MCF 10A (cell line): Measurements from ENCODE around the gene HMGB1. TPM values are rescaled to one million over a fixed set of nuclear protein-coding genes. Genes with fewer than 3 reads are reported as not detected.
"Not testable (repeated sequence)": the region's sequence is repeated elsewhere in the genome, so short reads cannot be mapped to it uniquely, and the experiment has no call there.

ENCODE experiments used
- BruUV-seq: library from RNA; stranded (reverse); fragments of 400-500 nt; replicated peaks from 2 replicates; lab custom pipeline; 2021; lab: Mats Ljungman, UMichigan
- CTCF ChIA-PET: fragments of 300-600 bp; sonication (Branson Sonifier 250); formaldehyde crosslinking; extraction: SDS; loops from one replicate; lab custom pipeline; 2021; ENCODE audit warnings: antibody characterized with exemption, inconsistent platforms; lab: Yijun Ruan, JAX
- POLR2A ChIA-PET: fragments of 300-600, 350-650 bp; sonication (Branson Sonifier 250); formaldehyde crosslinking; extraction: SDS; loops from one replicate; lab custom pipeline; 2020; ENCODE audit warnings: antibody characterized with exemption, inconsistent platforms; lab: Yijun Ruan, JAX
- DNase-seq: peaks from one replicate; pipeline ENCODE4 v3.0.0-alpha.2; 2018; ENCODE audit not compliant: unreplicated experiment
- H3K27ac Mint-ChIP-seq: one replicate; pipeline ENCODE4 v1.8.0; 2022; ENCODE audit warnings: mild to moderate bottlenecking, low read depth, mixed read lengths; ENCODE audit not compliant: unreplicated experiment
- H3K27me3 Mint-ChIP-seq: one replicate; pipeline ENCODE4 v1.8.0; 2022; ENCODE audit warnings: mixed read lengths; ENCODE audit not compliant: insufficient read depth, unreplicated experiment
- H3K36me3 Mint-ChIP-seq: one replicate; pipeline ENCODE4 v1.8.0; 2022; ENCODE audit warnings: mild to moderate bottlenecking, moderate library complexity, mixed read lengths; ENCODE audit not compliant: insufficient read depth, unreplicated experiment
- H3K4me1 Mint-ChIP-seq: one replicate; pipeline ENCODE4 v1.8.0; 2022; ENCODE audit warnings: mixed read lengths; ENCODE audit not compliant: insufficient read depth, unreplicated experiment
- H3K4me3 Mint-ChIP-seq: one replicate; pipeline ENCODE4 v1.8.0; 2022; ENCODE audit warnings: mild to moderate bottlenecking, moderate library complexity, mixed read lengths; ENCODE audit not compliant: unreplicated experiment
- H3K9me3 Mint-ChIP-seq: one replicate; pipeline ENCODE4 v1.8.0; 2022; ENCODE audit warnings: mixed read lengths; ENCODE audit not compliant: unreplicated experiment
- intact Hi-C: fragments of 100-400 bp; cut with micrococcal nuclease; formaldehyde crosslinking; loops from 2 replicates; pipeline ENCODE4 v1.14.1; 2022
- total RNA-seq: library from RNA; stranded (reverse); gene quantifications from 2 replicates; pipeline ENCODE4 v1.2.3, GENCODE V29; 2022
- TF ChIP-seq, protein P1 (sequence below): fragments of 200-600 bp; IDR thresholded peaks from one replicate; pipeline ENCODE4 v1.8.0; 2022; ENCODE audit warnings: antibody characterized with exemption, mild to moderate bottlenecking; ENCODE audit not compliant: unreplicated experiment

The HMGB1 gene
- total RNA-seq, 1 experiment from 2014 or later: 302 TPM

DNA sequence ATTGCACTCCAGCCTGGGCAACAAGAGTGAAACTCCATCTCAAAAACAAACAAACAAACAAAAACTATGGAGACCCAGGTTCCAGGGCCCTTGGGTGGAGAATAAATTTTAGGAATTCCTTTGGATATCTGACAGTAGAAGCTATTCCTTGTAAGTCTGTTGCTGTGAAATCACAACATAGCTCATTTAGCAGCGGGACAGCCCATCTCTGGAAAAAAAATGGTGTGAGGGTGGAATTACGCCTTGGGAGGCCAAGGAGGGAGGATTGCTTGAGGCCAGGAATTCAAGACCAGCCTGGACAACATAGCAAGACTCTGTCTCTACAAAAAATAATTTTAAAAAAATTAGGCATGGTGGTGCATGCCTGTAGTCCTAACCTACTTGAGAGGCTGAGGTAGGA is 15.7 kb downstream of the HMGB1 start:
- Mint-ChIP-seq H3K36me3 (no peaks in the 10 kb centered on the region), H3K4me3 (no peak overlapping the region), H3K27ac (no peak overlapping the region), H3K4me1 (no peaks in the 10 kb centered on the region), H3K9me3 (no peaks in the 10 kb centered on the region), H3K27me3 (no peaks in the 10 kb centered on the region)
- ChIA-PET CTCF (interaction anchor here (1.2 kb wide), 1 partner anchor 115 kb away, joined by 3 read pairs; no protein-coding TSS in a partner anchor), POLR2A (interaction anchor here (0.6 kb wide), 1 partner anchor 258 kb away, joined by 4 read pairs; no protein-coding TSS in a partner anchor)
- DNase-seq: no peak
- intact Hi-C loops: no loop called here
- no TSS peak for BruUV-seq
- TF ChIP-seq, protein P1, sequence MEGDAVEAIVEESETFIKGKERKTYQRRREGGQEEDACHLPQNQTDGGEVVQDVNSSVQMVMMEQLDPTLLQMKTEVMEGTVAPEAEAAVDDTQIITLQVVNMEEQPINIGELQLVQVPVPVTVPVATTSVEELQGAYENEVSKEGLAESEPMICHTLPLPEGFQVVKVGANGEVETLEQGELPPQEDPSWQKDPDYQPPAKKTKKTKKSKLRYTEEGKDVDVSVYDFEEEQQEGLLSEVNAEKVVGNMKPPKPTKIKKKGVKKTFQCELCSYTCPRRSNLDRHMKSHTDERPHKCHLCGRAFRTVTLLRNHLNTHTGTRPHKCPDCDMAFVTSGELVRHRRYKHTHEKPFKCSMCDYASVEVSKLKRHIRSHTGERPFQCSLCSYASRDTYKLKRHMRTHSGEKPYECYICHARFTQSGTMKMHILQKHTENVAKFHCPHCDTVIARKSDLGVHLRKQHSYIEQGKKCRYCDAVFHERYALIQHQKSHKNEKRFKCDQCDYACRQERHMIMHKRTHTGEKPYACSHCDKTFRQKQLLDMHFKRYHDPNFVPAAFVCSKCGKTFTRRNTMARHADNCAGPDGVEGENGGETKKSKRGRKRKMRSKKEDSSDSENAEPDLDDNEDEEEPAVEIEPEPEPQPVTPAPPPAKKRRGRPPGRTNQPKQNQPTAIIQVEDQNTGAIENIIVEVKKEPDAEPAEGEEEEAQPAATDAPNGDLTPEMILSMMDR: no peak

DNA sequence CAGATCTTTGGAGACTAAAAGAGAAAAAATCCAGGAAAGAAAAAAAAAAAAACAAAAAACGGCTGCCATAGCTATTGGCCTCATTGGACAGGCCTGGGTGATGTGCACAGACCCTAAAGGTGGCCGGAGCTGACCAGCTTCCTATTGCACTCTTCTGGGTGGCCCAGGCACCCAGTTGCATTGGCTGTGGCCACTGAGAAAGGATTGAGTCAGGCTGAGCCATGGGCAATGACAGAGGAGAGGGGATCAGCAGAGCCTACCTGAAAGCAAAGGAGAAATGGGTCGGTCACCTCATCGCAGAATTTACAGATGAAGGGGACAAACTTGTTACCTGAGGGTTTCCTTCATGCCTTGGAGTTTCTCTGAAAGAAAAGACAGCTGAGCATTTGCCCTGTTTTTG is 17.3 kb downstream of the HMGB1 start:
- Mint-ChIP-seq H3K36me3 (no peaks in the 10 kb centered on the region), H3K4me3 (no peak overlapping the region), H3K4me1 (no peaks in the 10 kb centered on the region), H3K27me3 (no peaks in the 10 kb centered on the region), H3K9me3 (no peaks in the 10 kb centered on the region), H3K27ac (no peak overlapping the region)
- no peak for DNase-seq
- CTCF ChIA-PET: interaction anchor here (0.6 kb wide), 1 partner anchor 168 kb away, joined by 4 read pairs; no protein-coding TSS in a partner anchor
- no TSS peak for BruUV-seq
- intact Hi-C loops: no loop called here
- POLR2A ChIA-PET: interaction anchor here (0.6 to 0.9 kb wide), 3 partner anchors 17 to 221 kb away, joined by 3 read pairs; no protein-coding TSS in a partner anchor
- TF ChIP-seq, protein P1: no peak

DNA sequence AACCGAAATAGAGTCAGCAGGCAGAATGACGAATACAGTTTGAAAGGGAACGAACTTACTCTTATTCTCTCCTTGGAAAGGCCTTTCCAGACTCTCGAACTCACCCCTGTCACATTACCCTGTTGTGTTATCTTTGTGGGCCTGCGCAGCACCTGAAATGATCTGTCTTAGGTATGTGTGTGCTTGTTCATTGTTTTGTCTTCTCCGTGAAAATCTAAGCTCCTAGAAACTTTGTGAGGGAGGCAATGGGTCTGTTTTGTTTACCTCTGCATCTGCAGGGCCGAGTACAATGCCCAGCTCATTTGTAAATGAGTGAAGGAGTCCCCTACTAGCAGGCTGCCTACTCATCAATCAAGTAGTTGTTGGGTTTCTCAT is 19.6 kb downstream of the HMGB1 start:
- DNase-seq: no peak
- ChIA-PET CTCF (interaction anchor here (0.6 kb wide), 1 partner anchor 60 kb away, joined by 6 read pairs; no protein-coding TSS in a partner anchor), POLR2A (no interaction called here)
- Mint-ChIP-seq H3K9me3 (no peaks in the 10 kb centered on the region), H3K27ac (no peak overlapping the region), H3K27me3 (no peaks in the 10 kb centered on the region), H3K4me3 (no peak overlapping the region), H3K4me1 (no peaks in the 10 kb centered on the region), H3K36me3 (no peaks in the 10 kb centered on the region)
- no TSS peak for BruUV-seq
- TF ChIP-seq, protein P1: no peak
- intact Hi-C loops: no loop called here

DNA sequence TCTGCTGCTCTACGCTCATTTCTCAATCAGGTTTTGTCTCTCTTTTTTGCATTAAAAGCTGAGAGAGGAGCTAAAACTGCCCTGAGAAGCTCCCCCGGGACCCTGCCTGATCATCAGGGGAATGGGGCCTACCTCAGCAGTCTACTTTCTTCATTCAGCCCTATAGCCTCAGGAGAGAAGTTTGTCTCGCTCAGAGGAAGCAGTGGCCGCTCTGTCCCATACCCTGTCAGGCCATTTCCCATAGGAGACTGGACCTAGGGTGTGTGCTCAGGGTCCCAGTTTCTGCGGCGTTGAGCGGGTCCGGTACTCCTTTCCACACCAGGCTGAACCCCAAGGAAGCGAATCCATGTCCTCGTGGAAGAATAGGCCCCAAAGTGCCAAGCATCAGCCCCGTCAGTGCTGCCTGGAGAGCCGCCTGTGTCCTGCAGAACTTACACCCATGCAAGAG is 21.8 kb downstream of the HMGB1 start:
- no peaks in the 10 kb centered on the region for H3K27me3 Mint-ChIP-seq
- H3K4me1 Mint-ChIP-seq: no peaks in the 10 kb centered on the region
- no peak overlapping the region for H3K4me3 Mint-ChIP-seq
- POLR2A ChIA-PET: interaction anchor here (0.9 to 1.1 kb wide), 2 partner anchors 9 to 13 kb away, joined by 3 read pairs; no protein-coding TSS in a partner anchor
- TF ChIP-seq, protein P1: no peak
- DNase-seq: no peak
- no peaks in the 10 kb centered on the region for H3K9me3 Mint-ChIP-seq
- no peaks in the 10 kb centered on the region for H3K36me3 Mint-ChIP-seq
- H3K27ac Mint-ChIP-seq: no peak overlapping the region
- BruUV-seq: no TSS peak
- CTCF ChIA-PET: interaction anchor here (0.6 to 0.7 kb wide), 2 partner anchors 18 to 85 kb away, joined by 3 read pairs; no protein-coding TSS in a partner anchor
- intact Hi-C loops: no loop called here

DNA sequence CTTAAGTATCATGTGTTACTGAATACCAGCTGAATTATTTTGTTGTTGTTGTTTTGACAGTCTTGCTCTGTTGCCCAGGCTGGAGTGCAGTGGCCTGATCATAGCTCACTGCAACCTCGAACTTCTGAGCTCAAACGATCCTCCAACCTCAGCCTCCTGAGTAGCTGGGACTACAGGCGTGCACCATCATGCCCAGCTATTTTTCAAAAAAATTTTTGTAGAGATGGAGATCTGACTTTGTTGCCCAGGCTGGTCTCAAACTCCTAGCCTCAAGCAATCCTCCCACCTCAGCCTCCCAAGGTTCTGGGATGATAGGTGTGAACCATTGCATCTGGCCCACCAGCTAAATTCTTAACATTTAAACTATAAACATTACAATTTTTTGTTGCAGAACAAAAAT is 22.2 kb downstream of the HMGB1 start:
- H3K4me3 Mint-ChIP-seq, BruUV-seq, H3K4me1 Mint-ChIP-seq, H3K36me3 Mint-ChIP-seq, H3K9me3 Mint-ChIP-seq, intact Hi-C loops, DNase-seq, H3K27me3 Mint-ChIP-seq, H3K27ac Mint-ChIP-seq: not testable (repeated sequence)
- ChIA-PET CTCF (interaction anchor here (0.5 to 0.7 kb wide), 3 partner anchors 19 to 311 kb away, joined by 3 read pairs; no protein-coding TSS in a partner anchor), POLR2A (interaction anchor here (0.9 to 1.1 kb wide), 2 partner anchors 10 to 13 kb away, joined by 3 read pairs; no protein-coding TSS in a partner anchor)
